ENCODE results near the gene ITGAD.
"Not testable (repeated sequence)": the region's sequence is repeated elsewhere in the genome, so short reads cannot be mapped to it uniquely, and the experiment has no call there.

ITGAD gene

GRCh38 chr16:31429796-31430195 is 36.7 kb downstream of the ITGAD start:
- no peak for DNase-seq (ENCODE audit: low read depth in 2 of 2)

GRCh38 chr16:31430380-31431052 is 37.4 kb downstream of the ITGAD start:
- no peak for DNase-seq (ENCODE audit: low read depth in 2 of 2)

- no peak for DNase-seq (ENCODE audit: low read depth in 2 of 2)
These were observed 42.4 kb downstream of the ITGAD start for GRCh38 chr16:31435341-31436220.

GRCh38 chr16:31436221-31437045 is 43.3 kb downstream of the ITGAD start:
- DNase-seq (ENCODE audit: low read depth in 2 of 2) = no peak

- DNase-seq (ENCODE audit: low read depth in 2 of 2) = no peak
These were observed 45.3 kb downstream of the ITGAD start for GRCh38 chr16:31438414-31438813.

GRCh38 chr16:31439023-31439422 is 45.9 kb downstream of the ITGAD start:
- not testable (repeated sequence) for DNase-seq (ENCODE audit: low read depth in 2 of 2)

- DNase-seq (ENCODE audit: low read depth in 2 of 2) = no peak
These were observed 46.4 kb downstream of the ITGAD start for GRCh38 chr16:31439519-31439918.

GRCh38 chr16:31440516-31441184 is 47.5 kb downstream of the ITGAD start:
- no peak for DNase-seq (ENCODE audit: low read depth in 2 of 2)

GRCh38 chr16:31441956-31442355 is 48.8 kb downstream of the ITGAD start:
- DNase-seq (ENCODE audit: low read depth in 2 of 2) = no peak

- DNase-seq (ENCODE audit: low read depth in 2 of 2) = not testable (repeated sequence)
These were observed 52.8 kb downstream of the ITGAD start for GRCh38 chr16:31445931-31446330.

GRCh38 chr16:31451201-31451600 is 58.1 kb downstream of the ITGAD start:
- DNase-seq (ENCODE audit: low read depth in 2 of 2) = no peak

GRCh38 chr16:31451681-31452351 is 58.7 kb downstream of the ITGAD start:
- DNase-seq (ENCODE audit: low read depth in 2 of 2) = no peak

GRCh38 chr16:31452631-31453106 is 59.5 kb downstream of the ITGAD start:
- DNase-seq (ENCODE audit: low read depth in 2 of 2) = no peak

GRCh38 chr16:31453255-31454204 is 60.4 kb downstream of the ITGAD start:
- no peak for DNase-seq (ENCODE audit: low read depth in 2 of 2)

GRCh38 chr16:31455601-31456314 is 62.6 kb downstream of the ITGAD start:
- DNase-seq (ENCODE audit: low read depth in 2 of 2) = no peak

GRCh38 chr16:31456988-31457360 is 63.8 kb downstream of the ITGAD start:
- no peak for DNase-seq (ENCODE audit: low read depth in 2 of 2)

- peak in 1 of 2 donors; percentile 19 for DNase-seq (ENCODE audit: low read depth in 2 of 2)
These were observed 65.1 kb downstream of the ITGAD start for GRCh38 chr16:31458073-31458843.
